Neural progenitor cell (in vitro differentiated cells): Measurements from ENCODE around the gene GALR2. TPM values are rescaled to one million over a fixed set of nuclear protein-coding genes. Genes with fewer than 3 reads are reported as not detected.

Source experiments
- DNase-seq: peaks from one replicate; pipeline ENCODE4 v3.0.0-alpha.2; 2016; ENCODE audit warnings: low spot score
- H2AFZ ChIP-seq: fragments of 200-600 bp; sonication (generic); replicated peaks from 2 replicates; pipeline ENCODE4 v1.6.1; 2016; ENCODE audit warnings: antibody characterized with exemption
- H3F3A ChIP-seq: fragments of 200-600 bp; sonication (generic); 2 replicates; pipeline ENCODE4 v1.6.1; 2016; ENCODE audit warnings: antibody characterized with exemption, low read depth
- H3K27ac ChIP-seq: fragments of 200-600 bp; sonication (generic); 2 replicates; pipeline ENCODE4 v1.5.1; 2016; ENCODE audit warnings: mild to moderate bottlenecking
- H3K27me3 ChIP-seq: fragments of 200-600 bp; sonication (generic); 2 replicates; pipeline ENCODE4 v1.6.1; 2016; ENCODE audit warnings: mild to moderate bottlenecking, moderate library complexity
- H3K36me3 ChIP-seq: fragments of 200-600 bp; sonication (generic); 2 replicates; pipeline ENCODE4 v1.5.1; 2016
- H3K4me1 ChIP-seq: fragments of 200-600 bp; sonication (generic); 2 replicates; pipeline ENCODE4 v1.6.1; 2016; ENCODE audit warnings: mixed run types
- H3K4me2 ChIP-seq: fragments of 200-600 bp; sonication (generic); 2 replicates; pipeline ENCODE4 v1.6.1; 2016
- H3K4me3 ChIP-seq: fragments of 200-600 bp; sonication (generic); 2 replicates; pipeline ENCODE4 v1.5.1; 2016
- H3K79me2 ChIP-seq: fragments of 200-600 bp; sonication (generic); 2 replicates; pipeline ENCODE4 v1.6.1; 2016; ENCODE audit warnings: low read depth
- H3K9ac ChIP-seq: fragments of 200-600 bp; sonication (generic); 2 replicates; pipeline ENCODE4 v1.6.1; 2016
- H3K9me3 ChIP-seq: fragments of 200-600 bp; sonication (generic); 2 replicates; pipeline ENCODE4 v1.5.1; 2016; ENCODE audit warnings: low read depth
- H4K20me1 ChIP-seq: fragments of 200-600 bp; sonication (generic); 2 replicates; pipeline ENCODE4 v1.6.1; 2016; ENCODE audit warnings: low read depth
- H3K27ac Mint-ChIP-seq: 3 replicates; pipeline ENCODE4 v1.8.0; 2021; ENCODE audit warnings: mixed read lengths
- H3K27me3 Mint-ChIP-seq: 2 replicates; pipeline ENCODE4 v1.8.0; 2022; ENCODE audit warnings: low read depth, mild to moderate bottlenecking, inconsistent platforms, moderate library complexity, mixed read lengths; ENCODE audit not compliant: insufficient read depth
- H3K36me3 Mint-ChIP-seq: 3 replicates; pipeline ENCODE4 v1.8.0; 2021; ENCODE audit warnings: mixed read lengths
- H3K4me1 Mint-ChIP-seq: 3 replicates; pipeline ENCODE4 v1.8.0; 2021; ENCODE audit warnings: mixed read lengths
- H3K4me3 Mint-ChIP-seq: 3 replicates; pipeline ENCODE4 v1.8.0; 2021; ENCODE audit warnings: mild to moderate bottlenecking, moderate library complexity, mixed read lengths
- H3K9me3 Mint-ChIP-seq: 3 replicates; pipeline ENCODE4 v1.8.0; 2020; ENCODE audit warnings: mixed read lengths
- EZH2 ChIP-seq: fragments of 200-600 bp; sonication (generic); IDR thresholded peaks from 2 replicates; pipeline ENCODE4 v1.6.1; 2017; ENCODE audit warnings: antibody characterized with exemption, mild to moderate bottlenecking, moderate library complexity
- EZH2phosphoT487 ChIP-seq: fragments of 200-600 bp; sonication (generic); IDR thresholded peaks from 2 replicates; pipeline ENCODE4 v1.6.1; 2017; ENCODE audit warnings: antibody characterized with exemption
- total RNA-seq: library from RNA; depleted of rRNA; stranded (reverse); fragments of >200 nt; gene quantifications from 2 replicates; pipeline ENCODE4 v1.2.3, GENCODE V29; 2015; ENCODE audit warnings: low replicate concordance
- TF ChIP-seq, protein P1 (sequence below): fragments of 200-600 bp; sonication (generic); IDR thresholded peaks from 2 replicates; pipeline ENCODE4 v1.5.1; 2017; ENCODE audit warnings: antibody characterized with exemption, mild to moderate bottlenecking

GALR2 gene
- total RNA-seq, 1 donor from 2014 or later: not detected

DNA sequence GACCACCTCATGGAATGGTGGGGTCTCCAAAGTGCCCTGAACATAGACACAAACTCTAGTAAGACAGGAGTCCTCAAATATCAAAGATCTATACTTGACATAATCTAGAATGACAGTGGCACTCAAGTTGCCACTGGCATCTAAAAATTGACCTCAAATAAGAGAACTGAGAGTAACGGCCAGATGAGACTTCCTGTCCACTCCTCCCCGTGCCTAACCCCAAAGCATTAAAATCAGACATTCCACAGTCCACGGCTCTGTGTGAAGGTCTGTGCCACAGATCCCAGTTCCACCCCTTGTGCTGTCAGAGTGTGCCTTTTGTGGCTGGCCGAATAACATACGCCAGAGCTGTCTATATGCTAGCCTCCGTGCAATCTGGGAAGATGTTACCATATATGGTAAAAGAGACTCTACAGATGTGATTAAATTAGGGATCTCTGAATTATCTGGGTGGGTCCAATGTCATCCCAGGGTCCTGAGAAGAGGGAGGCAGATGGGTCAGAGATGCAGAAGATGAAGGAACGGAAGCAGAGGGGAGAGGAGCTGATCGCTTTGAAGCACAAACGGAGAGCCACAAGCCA, 26.5 kb upstream of the GALR2 start:
- no peak overlapping the region for H3K4me3 ChIP-seq
- H3K79me2 ChIP-seq: no peaks in the 10 kb centered on the region
- peaks cover 11% of the 10 kb centered on the region for H3K4me1 ChIP-seq
- H4K20me1 ChIP-seq: no peaks in the 10 kb centered on the region
- no peaks in the 10 kb centered on the region for H3K27me3 ChIP-seq
- H3K27ac Mint-ChIP-seq: no peak overlapping the region
- H3K27me3 Mint-ChIP-seq: peaks cover 2% of the 10 kb centered on the region
- peaks cover 5% of the 10 kb centered on the region for H3K36me3 ChIP-seq
- H3K4me3 Mint-ChIP-seq: no peak overlapping the region
- no peak overlapping the region for H3K9ac ChIP-seq
- H3F3A ChIP-seq: peaks cover 15% of the 10 kb centered on the region
- H3K27ac ChIP-seq: no peak overlapping the region
- peaks cover 54% of the 10 kb centered on the region for H3K36me3 Mint-ChIP-seq
- peaks cover 4% of the 10 kb centered on the region for H3K4me1 Mint-ChIP-seq
- TF ChIP-seq, protein P1, sequence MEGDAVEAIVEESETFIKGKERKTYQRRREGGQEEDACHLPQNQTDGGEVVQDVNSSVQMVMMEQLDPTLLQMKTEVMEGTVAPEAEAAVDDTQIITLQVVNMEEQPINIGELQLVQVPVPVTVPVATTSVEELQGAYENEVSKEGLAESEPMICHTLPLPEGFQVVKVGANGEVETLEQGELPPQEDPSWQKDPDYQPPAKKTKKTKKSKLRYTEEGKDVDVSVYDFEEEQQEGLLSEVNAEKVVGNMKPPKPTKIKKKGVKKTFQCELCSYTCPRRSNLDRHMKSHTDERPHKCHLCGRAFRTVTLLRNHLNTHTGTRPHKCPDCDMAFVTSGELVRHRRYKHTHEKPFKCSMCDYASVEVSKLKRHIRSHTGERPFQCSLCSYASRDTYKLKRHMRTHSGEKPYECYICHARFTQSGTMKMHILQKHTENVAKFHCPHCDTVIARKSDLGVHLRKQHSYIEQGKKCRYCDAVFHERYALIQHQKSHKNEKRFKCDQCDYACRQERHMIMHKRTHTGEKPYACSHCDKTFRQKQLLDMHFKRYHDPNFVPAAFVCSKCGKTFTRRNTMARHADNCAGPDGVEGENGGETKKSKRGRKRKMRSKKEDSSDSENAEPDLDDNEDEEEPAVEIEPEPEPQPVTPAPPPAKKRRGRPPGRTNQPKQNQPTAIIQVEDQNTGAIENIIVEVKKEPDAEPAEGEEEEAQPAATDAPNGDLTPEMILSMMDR: no peak
- TF ChIP-seq EZH2phosphoT487 (no peak), EZH2 (no peak)
- no peak overlapping the region for H3K4me2 ChIP-seq
- no peaks in the 10 kb centered on the region for H3K9me3 ChIP-seq
- H2AFZ ChIP-seq: no peak overlapping the region
- no peaks in the 10 kb centered on the region for H3K9me3 Mint-ChIP-seq
- no peak for DNase-seq

GRCh38 chr17:76048711-76049110, 25.9 kb upstream of the GALR2 start:
- no peaks in the 10 kb centered on the region for H3K9me3 ChIP-seq
- Mint-ChIP-seq H3K4me3 (no peak overlapping the region), H3K9me3 (no peaks in the 10 kb centered on the region), H3K27ac (no peak overlapping the region), H3K27me3 (peaks cover 2% of the 10 kb centered on the region), H3K36me3 (peaks cover 52% of the 10 kb centered on the region), H3K4me1 (peaks cover 4% of the 10 kb centered on the region)
- H3F3A ChIP-seq: peaks cover 15% of the 10 kb centered on the region
- no peaks in the 10 kb centered on the region for H4K20me1 ChIP-seq
- no peak overlapping the region for H3K27ac ChIP-seq
- peaks cover 11% of the 10 kb centered on the region for H3K4me1 ChIP-seq
- no peaks in the 10 kb centered on the region for H3K27me3 ChIP-seq
- H3K79me2 ChIP-seq: no peaks in the 10 kb centered on the region
- H3K4me2 ChIP-seq: no peak overlapping the region
- no peak overlapping the region for H3K4me3 ChIP-seq
- peaks cover 5% of the 10 kb centered on the region for H3K36me3 ChIP-seq
- no peak overlapping the region for H2AFZ ChIP-seq
- no peak overlapping the region for H3K9ac ChIP-seq
- TF ChIP-seq EZH2 (no peak), EZH2phosphoT487 (no peak)
- TF ChIP-seq, protein P1: no peak
- DNase-seq: no peak

DNA sequence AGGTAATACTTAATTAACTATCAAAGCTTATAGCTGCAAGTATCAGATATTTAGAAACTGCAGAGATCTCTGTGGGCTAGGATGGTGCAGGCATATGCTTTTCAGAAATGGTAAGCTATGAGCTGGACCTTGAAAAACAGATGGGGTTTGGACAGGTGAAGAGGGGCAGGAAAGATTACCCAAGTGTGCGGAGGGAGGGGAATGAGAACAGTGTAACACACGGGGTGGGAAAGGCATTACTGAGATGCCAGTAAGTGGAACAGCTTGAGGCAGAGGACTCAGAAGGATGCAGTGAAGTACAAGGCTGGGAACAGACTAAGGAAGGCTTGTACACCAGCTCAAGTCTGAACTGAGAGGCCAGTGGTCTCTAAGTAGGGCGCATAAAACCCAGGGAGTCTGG, 25.3 kb upstream of the GALR2 start:
- Histone ChIP-seq H3K79me2 (no peaks in the 10 kb centered on the region), H4K20me1 (no peaks in the 10 kb centered on the region), H3K27me3 (no peaks in the 10 kb centered on the region), H3K36me3 (peaks cover 5% of the 10 kb centered on the region), H3K27ac (peak overlapping the region; percentile 66), H3K4me3 (no peak overlapping the region), H3K9ac (no peak overlapping the region), H2AFZ (no peak overlapping the region), H3K4me2 (no peak overlapping the region), H3K9me3 (no peaks in the 10 kb centered on the region), H3F3A (peaks cover 15% of the 10 kb centered on the region), H3K4me1 (peaks cover 11% of the 10 kb centered on the region)
- Mint-ChIP-seq H3K9me3 (no peaks in the 10 kb centered on the region), H3K4me1 (peaks cover 4% of the 10 kb centered on the region), H3K4me3 (no peak overlapping the region), H3K27me3 (peaks cover 2% of the 10 kb centered on the region), H3K27ac (no peak overlapping the region), H3K36me3 (peaks cover 50% of the 10 kb centered on the region)
- TF ChIP-seq EZH2phosphoT487 (no peak), EZH2 (no peak)
- no peak for DNase-seq

- Mint-ChIP-seq H3K27me3 (peaks cover 2% of the 10 kb centered on the region), H3K9me3 (no peaks in the 10 kb centered on the region), H3K27ac (no peak overlapping the region), H3K36me3 (peaks cover 45% of the 10 kb centered on the region), H3K4me1 (peaks cover 4% of the 10 kb centered on the region), H3K4me3 (no peak overlapping the region)
- Histone ChIP-seq H3F3A (peaks cover 15% of the 10 kb centered on the region), H3K27ac (peak overlapping the region; percentile 66), H4K20me1 (no peaks in the 10 kb centered on the region), H2AFZ (no peak overlapping the region), H3K4me1 (peaks cover 11% of the 10 kb centered on the region), H3K36me3 (peaks cover 5% of the 10 kb centered on the region), H3K4me2 (peak overlapping the region; percentile 22), H3K79me2 (no peaks in the 10 kb centered on the region), H3K4me3 (no peak overlapping the region), H3K27me3 (no peaks in the 10 kb centered on the region), H3K9me3 (no peaks in the 10 kb centered on the region), H3K9ac (peak overlapping the region; percentile 15)
- DNase-seq: peak; percentile 41
- TF ChIP-seq, protein P1: no peak
- TF ChIP-seq EZH2: no peak
- no peak for TF ChIP-seq EZH2phosphoT487
Observed at GRCh38 chr17:76049836-76050537, 24.6 kb upstream of the GALR2 start.
